Caco-2 (cell line): ENCODE measurements around the gene CLMN. TPM values are rescaled to one million over a fixed set of nuclear protein-coding genes. Genes with fewer than 3 reads are reported as not detected.

Source experiments
- BruUV-seq: library from RNA; stranded (reverse); fragments of 400-500 nt; replicated peaks from 2 replicates; lab custom pipeline; 2021; lab: Mats Ljungman, UMichigan
- CTCF ChIA-PET: fragments of 300-600 bp; sonication (Branson Sonifier 250); formaldehyde crosslinking; loops from one replicate; lab custom pipeline; 2022; ENCODE audit warnings: antibody characterized with exemption; lab: Charles Lee
- POLR2A ChIA-PET: fragments of 300-600 bp; sonication (Branson Sonifier 250); formaldehyde crosslinking; loops from one replicate; lab custom pipeline; 2022; ENCODE audit warnings: antibody characterized with exemption; lab: Charles Lee
- DNase-seq, 2 experiments: peaks; one replicate each; pipeline versions ENCODE4 v3.0.0 to v3.0.0-alpha.2; 2020 to 2022
- H3K27me3 ChIP-seq: replicated peaks from 2 replicates; pipeline ENCODE4 v1.6.0; 2011; ENCODE audit warnings: low read length; ENCODE audit not compliant: control insufficient read depth, insufficient read depth
- H3K36me3 ChIP-seq: 2 replicates; pipeline ENCODE4 v1.5.1; 2011; ENCODE audit warnings: low read length; ENCODE audit not compliant: control insufficient read depth, insufficient read depth
- H3K4me1 ChIP-seq: fragments of 250-450 bp; sonication (Bioruptor Pico); 2 replicates; pipeline ENCODE4 v1.5.1; 2020; ENCODE audit warnings: mild to moderate bottlenecking
- H3K4me3 ChIP-seq: 2 replicates; pipeline ENCODE4 v1.5.1; 2011; ENCODE audit warnings: low read depth, mild to moderate bottlenecking, control low read depth, low read length
- H3K9me3 ChIP-seq: fragments of 250-450 bp; sonication (Bioruptor Pico); 2 replicates; pipeline ENCODE4 v1.5.1; 2020; ENCODE audit warnings: mild to moderate bottlenecking, moderate library complexity
- H3K27ac Mint-ChIP-seq: one replicate; pipeline ENCODE4 v1.8.0; 2022; ENCODE audit warnings: mixed read lengths; ENCODE audit not compliant: unreplicated experiment
- H3K27me3 Mint-ChIP-seq: one replicate; pipeline ENCODE4 v1.8.0; 2022; ENCODE audit warnings: mixed read lengths; ENCODE audit not compliant: insufficient read depth, unreplicated experiment
- H3K36me3 Mint-ChIP-seq: one replicate; pipeline ENCODE4 v1.8.0; 2022; ENCODE audit warnings: mild to moderate bottlenecking, mixed read lengths; ENCODE audit not compliant: insufficient read depth, unreplicated experiment
- H3K4me1 Mint-ChIP-seq: one replicate; pipeline ENCODE4 v1.8.0; 2022; ENCODE audit warnings: low read depth, mixed read lengths; ENCODE audit not compliant: unreplicated experiment
- H3K4me3 Mint-ChIP-seq: one replicate; pipeline ENCODE4 v1.8.0; 2022; ENCODE audit warnings: mild to moderate bottlenecking, moderate library complexity, mixed read lengths; ENCODE audit not compliant: unreplicated experiment
- H3K9me3 Mint-ChIP-seq: one replicate; pipeline ENCODE4 v1.8.0; 2022; ENCODE audit warnings: mixed read lengths; ENCODE audit not compliant: unreplicated experiment
- CTCF ChIP-seq, 2 experiments: fragments of 200-600 bp in 1 of 2; IDR thresholded peaks; 1 replicate in 1 of 2; 2 replicates in 1 of 2; pipeline versions ENCODE4 v1.5.1 to v1.8.0; 2011 to 2022; ENCODE audit warnings: antibody characterized with exemption in 1 of 2, control low read depth in 1 of 2, inconsistent platforms in 1 of 2, low read depth in 1 of 2, low read length in 1 of 2, mild to moderate bottlenecking in 1 of 2, moderate library complexity in 1 of 2; ENCODE audit not compliant: insufficient read depth in 1 of 2, severe bottlenecking in 1 of 2, unreplicated experiment in 1 of 2
- intact Hi-C: fragments of 100-400 bp; cut with micrococcal nuclease; formaldehyde crosslinking; loops from one replicate; pipeline ENCODE4 v1.10.0; 2022; ENCODE audit not compliant: unreplicated experiment
- total RNA-seq: library from RNA; stranded (reverse); gene quantifications from 2 replicates; pipeline ENCODE4 v1.2.3, GENCODE V29; 2022

Gene CLMN
- total RNA-seq, 1 experiment from 2014 or later: 6.7 TPM

- Histone ChIP-seq H3K4me1 (no peaks in the 10 kb centered on the region; the same call in 1 of the 2 replicates), H3K4me3 (no peak overlapping the region), H3K9me3 (0 out of 2 replicates have a peak, but pooled peaks cover 3% of the 10 kb centered on the region), H3K27me3 (no peaks in the 10 kb centered on the region), H3K36me3 (no peaks in the 10 kb centered on the region)
- ChIA-PET CTCF (no interaction called here), POLR2A (no interaction called here)
- Mint-ChIP-seq H3K27me3 (no peaks in the 10 kb centered on the region), H3K9me3 (peaks cover 21% of the 10 kb centered on the region), H3K27ac (no peak overlapping the region), H3K4me3 (no peak overlapping the region), H3K36me3 (no peaks in the 10 kb centered on the region), H3K4me1 (peaks cover 16% of the 10 kb centered on the region)
- intact Hi-C loops: no loop called here
- DNase-seq: no peak
- TF ChIP-seq CTCF (IDR thresholded peaks at IDR 0.05; ENCODE audit: insufficient read depth in 1 of 2, low read depth in 1 of 2, low read length in 1 of 2, severe bottlenecking in 1 of 2, unreplicated experiment in 1 of 2): no peak
- BruUV-seq: no TSS peak
Measured at GRCh38 chr14:95149441-95149840, 170.3 kb downstream of the CLMN start.

- no peak for TF ChIP-seq CTCF (IDR thresholded peaks at IDR 0.05; ENCODE audit: insufficient read depth in 1 of 2, low read depth in 1 of 2, low read length in 1 of 2, severe bottlenecking in 1 of 2, unreplicated experiment in 1 of 2)
- no TSS peak for BruUV-seq
- Histone ChIP-seq H3K36me3 (no peaks in the 10 kb centered on the region), H3K4me3 (no peak overlapping the region), H3K4me1 (no peaks in the 10 kb centered on the region), H3K27me3 (no peaks in the 10 kb centered on the region), H3K9me3 (0 out of 2 replicates have a peak, but pooled peaks cover 3% of the 10 kb centered on the region)
- Mint-ChIP-seq H3K4me3 (no peak overlapping the region), H3K27me3 (no peaks in the 10 kb centered on the region), H3K9me3 (peaks cover 22% of the 10 kb centered on the region), H3K36me3 (no peaks in the 10 kb centered on the region), H3K27ac (no peak overlapping the region), H3K4me1 (peaks cover 7% of the 10 kb centered on the region)
- ChIA-PET CTCF (no interaction called here), POLR2A (no interaction called here)
- DNase-seq: no peak
- intact Hi-C loops: no loop called here
Measured at GRCh38 chr14:95147597-95147996, 172.1 kb downstream of the CLMN start.

GRCh38 chr14:95146079-95146771, 173.5 kb downstream of the CLMN start:
- intact Hi-C loops: no loop called here
- Histone ChIP-seq H3K4me3 (no peak overlapping the region), H3K4me1 (0 out of 2 replicates have a peak, but pooled peaks cover 3% of the 10 kb centered on the region), H3K9me3 (0 out of 2 replicates have a peak, but pooled peaks cover 3% of the 10 kb centered on the region), H3K36me3 (no peaks in the 10 kb centered on the region), H3K27me3 (no peaks in the 10 kb centered on the region)
- no peak overlapping the region for H3K27ac Mint-ChIP-seq
- ChIA-PET CTCF (interaction anchor here (0.7 kb wide), 1 partner anchor 152 kb away, joined by 3 read pairs; no protein-coding TSS in a partner anchor), POLR2A (no interaction called here)
- no peaks in the 10 kb centered on the region for H3K27me3 Mint-ChIP-seq
- no peaks in the 10 kb centered on the region for H3K36me3 Mint-ChIP-seq
- H3K9me3 Mint-ChIP-seq: peaks cover 22% of the 10 kb centered on the region
- BruUV-seq: no TSS peak
- peaks cover 5% of the 10 kb centered on the region for H3K4me1 Mint-ChIP-seq
- TF ChIP-seq CTCF (IDR thresholded peaks at IDR 0.05; ENCODE audit: insufficient read depth in 1 of 2, low read depth in 1 of 2, low read length in 1 of 2, severe bottlenecking in 1 of 2, unreplicated experiment in 1 of 2): no peak
- H3K4me3 Mint-ChIP-seq: no peak overlapping the region
- no peak for DNase-seq
